Esophagus (tissue), 2 donors: ENCODE results near the gene SIAH3. TPM values are rescaled to one million over a fixed set of nuclear protein-coding genes. Genes with fewer than 3 reads are reported as not detected.
"Not testable (repeated sequence)": the region's sequence is repeated elsewhere in the genome, so short reads cannot be mapped to it uniquely, and the experiment has no call there.

ENCODE experiments used
- H3K27ac ChIP-seq, 2 donors: one replicate each; pipeline ENCODE4 v1.5.1; 2013; ENCODE audit warnings: low read depth in 2 of 2, mild to moderate bottlenecking in 2 of 2, inconsistent platforms in 1 of 2, low read length in 1 of 2, moderate library complexity in 1 of 2
- H3K27me3 ChIP-seq, 2 donors: one replicate each; pipeline ENCODE4 v1.6.1; 2013; ENCODE audit warnings: low read length in 2 of 2, control low read depth in 1 of 2, mild to moderate bottlenecking in 1 of 2; ENCODE audit not compliant: insufficient read depth in 2 of 2, control insufficient read depth in 1 of 2
- H3K36me3 ChIP-seq, 2 donors: one replicate each; pipeline ENCODE4 v1.6.1; 2013; ENCODE audit warnings: low read length in 1 of 2; ENCODE audit not compliant: control insufficient read depth in 2 of 2, insufficient read depth in 2 of 2
- H3K4me1 ChIP-seq, 2 donors: one replicate each; pipeline ENCODE4 v1.6.1; 2013; ENCODE audit warnings: low read length in 1 of 2; ENCODE audit not compliant: control insufficient read depth in 2 of 2, insufficient read depth in 2 of 2
- H3K4me3 ChIP-seq, 2 donors: one replicate each; pipeline ENCODE4 v1.5.1; 2013; ENCODE audit warnings: low read length in 2 of 2, mild to moderate bottlenecking in 2 of 2, low read depth in 1 of 2, moderate library complexity in 1 of 2
- H3K9me3 ChIP-seq, 2 donors: one replicate each; pipeline ENCODE4 v1.6.1; 2013; ENCODE audit warnings: mild to moderate bottlenecking in 2 of 2, low read depth in 1 of 2, low read length in 1 of 2, moderate library complexity in 1 of 2; ENCODE audit not compliant: control insufficient read depth in 2 of 2, insufficient read depth in 1 of 2
- WGBS, 2 donors: extraction: QIAGEN DNeasy Blood & Tissue Kit; methylation state at CpG; one replicate each; pipeline ENCODE4 v1.1.7; 2013; 5-methylcytosine and 5-hydroxymethylcytosine counted together
- polyA plus RNA-seq, 2 donors: library from polyadenylated mRNA; stranded (reverse); fragments of 200-250 nt; gene quantifications; one replicate each; pipeline ENCODE4 v1.2.3, GENCODE V29; 2013
- donor health status: healthy with polysubstance abuse.
- donor health status: Bipolar disorder and iron deficiency.

SIAH3 gene
- polyA plus RNA-seq, 2 donors: 0.01 to 0.02 TPM

DNA sequence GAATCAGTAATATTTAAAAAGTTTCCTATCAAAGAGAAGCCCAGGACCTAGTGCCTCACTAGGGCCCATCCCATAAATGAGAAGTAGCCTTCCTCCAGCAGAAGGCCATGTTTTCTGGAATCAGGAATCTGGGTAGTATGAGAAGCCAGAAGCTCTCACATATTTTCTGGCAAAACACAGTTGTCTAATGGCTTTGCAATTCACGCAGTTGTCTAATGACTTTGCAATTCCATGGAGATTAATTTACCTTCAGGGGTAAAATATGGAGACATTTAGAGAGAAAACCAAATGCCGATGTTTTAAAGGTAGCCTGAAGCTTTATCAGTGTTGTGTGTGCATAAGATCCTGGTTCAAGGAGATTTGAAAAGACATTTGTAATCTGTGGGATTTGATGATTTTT is 29.8 kb upstream of the SIAH3 start:
- Histone ChIP-seq H3K36me3 (no peaks in the 10 kb centered on the region), H3K9me3 (no peaks in the 10 kb centered on the region), H3K4me3 (no peak overlapping the region), H3K27ac (no peak overlapping the region), H3K4me1 (no peaks in the 10 kb centered on the region), H3K27me3 (no peaks in the 10 kb centered on the region)
- WGBS, 2 donors: 84 to 86% methylated on average over 2 of the region's 2 CpGs

DNA sequence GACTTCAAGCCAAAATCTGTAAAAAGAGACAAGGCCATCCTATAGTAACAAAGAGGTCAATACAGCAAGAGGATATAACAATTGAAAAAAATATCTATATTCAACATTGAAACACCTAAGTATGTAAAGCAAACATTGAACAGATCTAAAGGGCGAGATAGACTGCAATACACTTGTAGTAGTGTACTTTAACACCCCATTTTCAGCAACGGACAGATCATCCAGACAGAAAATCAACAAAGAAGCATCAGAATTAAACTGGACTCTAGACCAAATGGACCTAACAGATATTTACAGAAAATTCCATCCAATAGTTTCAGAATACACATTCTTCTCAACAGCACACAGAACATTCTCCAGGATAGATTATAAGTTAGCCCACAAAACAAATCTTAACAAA is 28.7 kb upstream of the SIAH3 start:
- no peaks in the 10 kb centered on the region for H3K27me3 ChIP-seq
- H3K4me3 ChIP-seq: no peak overlapping the region
- no peaks in the 10 kb centered on the region for H3K36me3 ChIP-seq
- no peaks in the 10 kb centered on the region for H3K4me1 ChIP-seq
- no peak overlapping the region for H3K27ac ChIP-seq
- 80 to 89% methylated on average over 2 of the region's 2 CpGs for WGBS, 2 donors
- no peaks in the 10 kb centered on the region for H3K9me3 ChIP-seq

DNA sequence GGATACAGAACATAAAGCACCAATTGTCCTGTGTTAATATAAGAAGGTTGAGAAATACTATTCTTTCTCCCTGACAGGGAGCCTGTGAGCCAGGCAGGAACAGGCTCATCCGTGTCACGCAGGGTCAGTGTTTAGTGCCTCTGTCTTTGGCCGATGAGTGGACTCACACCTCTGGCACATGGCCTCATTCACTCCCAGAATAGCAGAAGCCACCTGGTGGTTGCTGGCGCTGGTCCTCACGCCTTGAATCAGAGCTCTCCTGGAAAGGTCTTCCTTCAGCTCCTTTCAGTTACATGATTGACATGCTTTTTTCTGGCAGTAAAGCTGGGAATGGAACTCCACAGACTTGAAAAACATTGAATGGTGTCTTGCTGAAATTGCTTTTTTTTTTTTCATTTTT is 28.1 kb upstream of the SIAH3 start:
- 40 to 53% methylated on average over 5 of the region's 5 CpGs for WGBS, 2 donors
- H3K36me3 ChIP-seq: no peaks in the 10 kb centered on the region
- H3K4me1 ChIP-seq: no peaks in the 10 kb centered on the region
- H3K27me3 ChIP-seq: no peaks in the 10 kb centered on the region
- no peak overlapping the region for H3K4me3 ChIP-seq
- no peak overlapping the region for H3K27ac ChIP-seq
- no peaks in the 10 kb centered on the region for H3K9me3 ChIP-seq

DNA sequence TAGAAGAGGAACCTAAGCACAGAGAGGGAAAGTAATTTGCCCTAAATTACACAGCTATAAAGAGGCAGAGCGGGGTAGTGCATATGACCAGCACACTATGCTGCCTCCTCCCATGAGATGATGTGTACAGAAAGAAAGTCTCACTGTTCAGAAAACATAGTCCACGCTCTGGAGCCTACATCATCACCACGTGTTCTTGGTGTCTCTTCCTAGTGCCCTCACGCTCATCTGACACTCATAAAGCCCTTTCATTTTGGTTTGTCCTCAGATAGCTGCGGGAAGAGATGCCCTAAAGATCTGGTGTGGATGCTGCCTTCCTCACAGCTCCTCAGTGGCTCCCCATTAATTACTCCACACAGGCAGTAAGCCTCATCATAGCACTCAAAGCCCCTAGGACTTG is 27.4 kb upstream of the SIAH3 start:
- Histone ChIP-seq H3K4me1 (no peaks in the 10 kb centered on the region), H3K4me3 (no peak overlapping the region), H3K36me3 (no peaks in the 10 kb centered on the region), H3K27me3 (no peaks in the 10 kb centered on the region), H3K9me3 (no peaks in the 10 kb centered on the region), H3K27ac (no peak overlapping the region)
- 90 to 93% methylated on average over 5 of the region's 5 CpGs for WGBS, 2 donors

DNA sequence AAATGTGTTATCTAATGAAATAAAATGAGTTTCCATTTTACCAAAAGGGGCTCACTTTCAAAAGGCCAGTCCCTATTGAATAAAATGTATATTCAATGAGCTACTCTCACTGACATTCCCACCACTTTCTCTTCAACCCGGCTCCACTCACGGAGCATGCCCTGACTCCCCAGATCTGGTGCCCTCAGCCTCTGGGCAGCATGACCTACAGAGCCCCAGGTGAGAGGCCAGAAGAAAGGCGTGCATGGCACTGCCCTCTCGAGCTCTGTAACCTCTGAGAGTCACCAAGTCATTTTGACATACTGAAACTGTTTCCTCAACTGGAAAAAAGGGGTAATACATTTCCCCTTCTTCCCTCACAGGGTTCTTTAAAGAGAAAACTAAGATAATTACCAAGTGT is 25.2 kb upstream of the SIAH3 start:
- Histone ChIP-seq H3K27me3 (no peaks in the 10 kb centered on the region), H3K27ac (no peak overlapping the region), H3K4me3 (no peak overlapping the region), H3K36me3 (no peaks in the 10 kb centered on the region), H3K4me1 (no peaks in the 10 kb centered on the region), H3K9me3 (no peaks in the 10 kb centered on the region)
- WGBS, 2 donors: 72 to 89% methylated on average over 4 of the region's 4 CpGs

DNA sequence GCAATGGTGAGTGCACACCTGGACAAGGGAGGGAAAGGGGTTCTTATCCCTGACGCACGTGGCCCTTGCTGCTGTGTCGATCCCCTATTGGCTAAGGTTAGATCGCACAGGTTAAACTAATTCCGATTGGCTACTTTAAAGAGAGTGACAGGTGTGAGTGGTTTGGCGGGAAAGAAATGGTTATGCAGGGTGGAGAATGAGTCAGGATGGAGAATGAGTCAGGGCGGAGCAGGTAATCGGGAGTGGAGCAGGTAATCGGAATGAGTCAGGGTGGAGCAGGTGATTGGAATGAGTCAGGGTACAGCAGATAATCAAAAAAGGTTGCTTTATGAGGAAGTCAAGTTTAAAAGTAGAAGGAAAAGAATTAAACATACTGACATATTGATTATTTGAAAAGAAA is 24.4 kb upstream of the SIAH3 start:
- 69 to 79% methylated on average over 9 of the region's 9 CpGs for WGBS, 2 donors
- Histone ChIP-seq H3K36me3 (no peaks in the 10 kb centered on the region), H3K27me3 (no peaks in the 10 kb centered on the region), H3K27ac (no peak overlapping the region), H3K9me3 (no peaks in the 10 kb centered on the region), H3K4me3 (no peak overlapping the region), H3K4me1 (peaks cover 0 to 3% of the 10 kb centered on the region in 2 donors)

DNA sequence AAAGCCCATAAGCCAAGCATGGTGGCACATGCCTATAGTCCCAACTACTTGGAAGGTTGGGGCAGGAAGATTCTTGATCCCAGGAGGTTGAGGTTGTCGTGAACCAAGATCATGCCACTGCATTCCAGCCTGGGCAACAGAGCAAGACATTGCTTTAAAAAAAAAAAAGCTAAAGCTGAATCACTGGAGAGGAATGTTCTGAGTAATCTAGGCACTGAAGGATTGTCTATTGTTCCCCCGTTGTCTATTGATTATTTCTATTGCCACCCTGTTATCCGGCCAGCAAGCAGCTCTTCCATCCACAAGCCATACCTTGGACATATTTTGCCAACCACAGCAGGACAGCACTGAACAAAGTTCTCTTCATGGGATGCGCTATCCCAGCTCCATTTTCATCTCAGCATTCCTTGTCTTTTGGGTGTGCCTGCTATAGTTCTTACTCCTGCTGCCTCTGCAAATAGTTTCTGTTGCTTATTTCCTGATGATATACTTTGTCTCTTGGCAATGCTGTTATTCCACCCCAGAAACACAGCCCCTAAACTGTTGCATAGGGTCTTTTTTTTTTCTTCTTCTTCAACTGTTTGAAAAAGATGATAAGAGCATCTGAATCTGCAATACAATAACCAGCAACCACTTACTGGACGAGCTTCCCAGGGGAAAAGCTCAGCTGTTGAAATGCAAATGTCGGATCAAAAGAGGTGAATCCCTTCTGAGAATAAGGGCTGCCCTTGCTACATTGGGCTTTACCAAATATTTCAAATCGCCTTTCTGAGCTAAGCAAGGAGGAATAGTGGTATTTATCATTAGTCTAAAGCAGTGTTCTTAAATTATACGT is 22.2 kb upstream of the SIAH3 start:
- 68% methylated on average over 8 of the region's 8 CpGs for WGBS, 2 donors
- H3K27me3 ChIP-seq: no peaks in the 10 kb centered on the region
- no peaks in the 10 kb centered on the region for H3K36me3 ChIP-seq
- H3K9me3 ChIP-seq: no peaks in the 10 kb centered on the region
- H3K4me1 ChIP-seq: peaks cover 0 to 3% of the 10 kb centered on the region in 2 donors
- no peak overlapping the region for H3K27ac ChIP-seq
- H3K4me3 ChIP-seq: no peak overlapping the region

DNA sequence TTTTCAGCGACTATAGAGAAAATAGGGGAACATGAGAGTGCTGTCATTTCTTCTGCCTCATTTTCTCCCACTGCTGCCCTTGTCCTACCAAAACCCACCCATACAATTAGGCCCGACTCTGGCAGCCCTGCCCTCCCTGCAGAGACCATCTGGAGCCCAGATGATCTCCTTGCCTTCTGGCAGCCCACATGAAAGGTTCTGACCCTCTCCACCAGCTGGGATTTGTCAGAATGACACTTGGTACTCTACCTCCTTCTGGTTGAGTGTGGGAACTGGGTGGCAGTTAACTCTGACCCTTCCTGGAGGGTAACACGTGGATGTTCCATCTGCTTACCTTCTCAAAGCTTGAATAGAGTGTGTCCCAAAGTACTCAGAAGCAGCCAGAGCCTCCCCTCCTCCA is 21.0 kb upstream of the SIAH3 start:
- Histone ChIP-seq H3K27ac (no peak overlapping the region), H3K36me3 (no peaks in the 10 kb centered on the region), H3K4me1 (peaks cover 0 to 3% of the 10 kb centered on the region in 2 donors), H3K27me3 (no peaks in the 10 kb centered on the region), H3K9me3 (no peaks in the 10 kb centered on the region), H3K4me3 (no peak overlapping the region)
- 62 to 63% methylated on average over 3 of the region's 3 CpGs for WGBS, 2 donors

DNA sequence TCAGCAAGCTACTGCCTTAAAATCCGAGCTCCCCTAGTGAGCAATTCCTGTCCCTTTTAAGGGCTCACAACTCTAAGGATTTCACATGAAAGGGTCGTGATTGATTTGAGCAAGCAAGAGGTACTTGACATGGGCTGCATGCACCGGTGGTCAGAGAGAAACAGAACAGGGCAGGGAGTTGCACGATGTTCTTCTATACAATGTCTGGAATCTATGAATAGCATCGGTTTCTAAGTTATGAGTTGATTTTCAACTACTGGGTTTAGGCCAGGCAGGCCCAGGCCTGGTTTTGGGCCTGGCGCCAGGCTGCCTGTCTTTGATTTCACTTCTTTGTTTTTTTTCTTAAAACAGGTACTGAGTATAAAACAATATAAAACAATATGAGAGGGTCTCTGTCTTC is 19.6 kb upstream of the SIAH3 start:
- H3K9me3 ChIP-seq, H3K4me3 ChIP-seq, H3K4me1 ChIP-seq, H3K27ac ChIP-seq, H3K36me3 ChIP-seq, H3K27me3 ChIP-seq: not testable (repeated sequence)
- 50 to 52% methylated on average over 6 of the region's 6 CpGs for WGBS, 2 donors

DNA sequence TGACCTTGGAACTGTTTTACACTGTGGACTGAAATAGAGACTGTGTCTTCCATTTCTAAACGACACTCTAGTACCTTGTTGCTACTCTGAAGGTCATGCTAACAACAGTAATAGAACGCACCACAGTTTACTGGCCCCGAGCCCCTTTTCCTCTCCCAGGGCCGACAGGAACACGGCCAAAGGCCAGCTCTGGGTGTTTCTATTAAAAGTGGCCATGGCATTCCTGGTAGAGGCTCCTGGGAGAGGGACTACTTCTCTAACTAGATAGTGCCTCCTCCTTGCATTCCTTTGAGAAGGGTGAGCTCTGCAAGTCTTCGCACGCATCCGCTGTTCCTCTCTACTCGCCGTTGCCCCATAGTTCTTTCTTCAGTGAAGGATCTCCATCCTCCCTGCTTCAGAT is 18.7 kb upstream of the SIAH3 start:
- Histone ChIP-seq H3K4me3 (no peak overlapping the region), H3K9me3 (no peaks in the 10 kb centered on the region), H3K36me3 (no peaks in the 10 kb centered on the region), H3K27ac (no peak overlapping the region), H3K4me1 (peaks cover 0 to 3% of the 10 kb centered on the region in 2 donors), H3K27me3 (no peaks in the 10 kb centered on the region)
- 86 to 87% methylated on average over 10 of the region's 10 CpGs for WGBS, 2 donors
